Iris pigment epithelial cell (primary cell): Measurements from ENCODE around the gene RPS19.
A peak's percentile ranks its signal among the peaks of the same experiment; 100 is the strongest.
"Not testable (repeated sequence)": the region's sequence is repeated elsewhere in the genome, so short reads cannot be mapped to it uniquely, and the experiment has no call there.

Experiments
- DNase-seq: peaks from one replicate; pipeline ENCODE4 v3.0.0-alpha.2; 2011; ENCODE audit warnings: low read depth

RPS19 gene

DNA sequence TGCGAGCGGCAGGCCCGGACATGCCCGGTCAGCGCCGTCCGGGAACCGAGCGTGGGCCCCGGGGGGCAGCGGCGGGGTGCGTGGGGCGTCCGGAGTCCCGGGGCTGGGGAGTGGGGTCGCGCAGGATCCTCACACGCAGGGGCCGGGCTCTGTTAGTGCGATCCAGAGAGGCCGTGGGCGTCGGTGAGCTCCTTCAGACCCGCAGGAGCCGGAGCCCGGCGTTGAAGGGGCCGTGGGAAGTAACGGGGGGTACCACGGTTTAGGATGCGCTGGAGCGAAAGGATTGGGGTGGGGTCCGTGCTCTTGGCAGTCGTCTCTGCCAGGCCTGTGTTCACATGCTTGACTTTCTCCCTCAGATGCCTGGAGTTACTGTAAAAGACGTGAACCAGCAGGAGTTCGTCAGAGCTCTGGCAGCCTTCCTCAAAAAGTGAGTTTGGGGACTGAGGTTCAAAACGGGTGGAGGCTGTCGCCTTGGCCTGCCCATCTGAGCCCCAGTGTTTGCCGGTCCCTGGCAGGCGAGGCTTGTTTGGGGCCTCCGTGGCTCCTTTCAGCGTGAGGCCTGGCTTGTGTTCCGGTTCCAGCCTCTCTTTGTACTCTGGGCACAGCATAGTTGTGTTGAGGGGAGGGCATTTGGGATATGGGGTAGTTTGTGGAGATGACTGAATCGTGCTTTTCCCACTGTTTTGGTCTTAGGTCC, 512 bp downstream of the RPS19 start:
- no peak for DNase-seq

- no peak for DNase-seq
Observed at GRCh38 chr19:41861116-41861768, 1.2 kb downstream of the RPS19 start.

GRCh38 chr19:41861846-41862245, 1.8 kb downstream of the RPS19 start:
- DNase-seq: no peak

DNA sequence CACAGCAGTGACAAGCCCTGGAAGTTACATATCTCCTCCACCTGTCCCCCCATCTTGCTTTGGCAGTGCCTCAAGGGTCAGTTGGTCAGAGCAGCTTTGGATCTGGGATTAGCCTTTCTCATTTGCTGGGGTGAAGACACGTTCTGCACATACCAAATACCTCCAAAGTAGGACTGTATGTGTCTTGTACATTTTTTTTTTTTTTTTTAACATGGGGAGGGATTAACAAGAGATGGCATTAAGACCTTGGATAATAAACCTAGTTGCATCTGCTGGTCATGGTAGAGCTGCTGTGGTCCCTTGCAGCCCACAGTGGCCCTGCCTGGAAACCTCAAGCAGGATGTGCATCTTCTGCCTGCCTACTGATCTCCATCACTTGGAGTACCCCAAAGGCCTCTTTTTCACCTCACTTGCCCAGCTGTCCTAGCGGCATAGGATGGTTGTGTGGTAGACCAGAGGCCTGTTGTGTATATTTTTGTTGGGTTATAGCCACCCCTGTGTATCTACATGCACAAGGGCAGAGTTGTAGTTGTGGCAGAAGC, 2.5 kb downstream of the RPS19 start:
- no peak for DNase-seq

- no peak for DNase-seq
Observed at GRCh38 chr19:41863209-41863931, 3.3 kb downstream of the RPS19 start.

GRCh38 chr19:41864374-41864773, 4.3 kb downstream of the RPS19 start:
- DNase-seq: no peak

GRCh38 chr19:41866284-41866683, 6.2 kb downstream of the RPS19 start:
- no peak for DNase-seq

DNA sequence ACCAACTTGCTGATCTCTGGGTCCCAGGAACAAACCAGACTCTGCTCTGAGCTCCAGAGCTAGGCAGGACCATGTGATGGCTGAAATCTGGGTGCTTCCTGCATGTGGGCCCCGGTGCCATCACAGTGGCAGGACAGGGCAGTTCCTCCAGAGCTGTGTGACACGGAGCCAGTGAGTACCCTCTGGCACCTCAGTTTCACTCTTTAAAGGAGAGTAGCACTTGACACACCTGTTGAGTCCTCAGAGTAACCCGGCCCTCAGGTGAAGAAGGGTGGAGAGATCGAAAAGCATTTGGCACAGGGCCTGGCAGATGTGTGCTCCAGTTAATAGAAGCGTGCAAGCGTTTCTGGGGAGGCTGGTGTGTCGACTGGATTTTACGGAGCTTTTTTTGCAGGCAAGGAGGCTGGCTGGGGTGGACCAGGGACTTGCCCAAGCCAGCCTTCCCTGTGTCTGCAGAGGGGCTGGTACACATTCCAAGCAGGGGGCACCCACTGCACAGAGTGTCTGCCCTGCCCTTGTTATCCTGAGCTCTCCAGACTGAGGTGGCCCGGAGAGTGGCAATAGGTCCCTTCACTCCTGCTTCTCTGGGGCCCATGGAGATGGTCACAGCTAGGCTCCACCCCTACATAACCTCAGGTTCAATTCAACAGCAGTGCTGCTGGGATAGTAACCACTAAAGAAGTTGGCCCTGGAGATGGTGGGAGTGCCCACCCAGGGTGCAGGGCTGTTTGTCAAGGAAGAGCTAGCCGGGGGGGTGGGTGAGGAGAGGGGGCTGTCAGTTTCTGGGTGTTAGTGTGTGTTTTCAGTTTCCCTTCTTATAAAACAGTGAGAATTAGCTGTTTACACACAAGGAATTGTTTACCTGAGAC, 8.3 kb downstream of the RPS19 start:
- no peak for DNase-seq

GRCh38 chr19:41868989-41869300, 8.9 kb downstream of the RPS19 start:
- no peak for DNase-seq

GRCh38 chr19:41869374-41869955, 9.4 kb downstream of the RPS19 start:
- no peak for DNase-seq

DNA sequence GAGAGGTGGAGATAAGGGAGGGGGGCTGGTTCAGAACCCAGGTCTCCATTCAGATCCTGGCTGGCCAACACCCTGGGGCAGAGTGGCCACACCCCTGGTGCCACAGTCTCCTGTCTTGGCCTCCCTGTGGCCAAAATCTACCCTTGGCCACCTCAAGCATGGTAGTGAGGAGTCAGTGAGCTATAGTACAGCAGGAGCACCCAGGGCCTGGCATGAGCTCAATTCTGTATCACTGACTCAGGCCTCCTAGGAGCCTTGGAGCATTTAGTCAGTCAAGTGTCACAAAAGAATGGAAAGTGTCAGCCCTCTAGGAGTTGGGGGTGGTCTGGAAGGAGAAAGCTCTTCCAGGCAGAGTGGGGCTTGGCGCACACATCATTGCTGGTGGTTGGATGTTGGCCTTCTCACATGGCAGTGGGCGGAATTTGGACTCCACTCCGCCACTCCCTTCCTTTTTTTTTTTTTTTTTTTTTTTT, 10.4 kb downstream of the RPS19 start:
- DNase-seq: peak; percentile 55

GRCh38 chr19:41871573-41872383, 11.7 kb downstream of the RPS19 start:
- no peak for DNase-seq

DNA sequence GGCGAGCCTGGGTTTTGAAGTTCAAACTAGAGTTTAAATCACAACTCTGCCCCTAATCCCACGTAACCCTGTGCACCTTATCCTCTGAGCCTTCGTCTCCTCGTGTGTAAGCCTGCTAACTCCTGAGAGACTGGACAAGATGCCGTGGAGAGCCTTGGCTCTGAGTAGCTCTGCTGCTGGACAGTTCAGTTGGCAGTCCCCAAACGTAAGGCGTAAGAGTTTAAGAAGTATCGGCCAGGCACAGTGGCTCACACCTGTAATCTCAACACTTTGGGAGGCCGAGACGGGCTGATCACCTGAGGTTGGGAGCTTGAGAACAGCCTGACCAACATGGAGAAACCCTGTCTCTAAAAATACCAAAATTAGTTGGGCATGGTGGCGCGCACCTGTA, 12.3 kb downstream of the RPS19 start:
- DNase-seq: no peak

DNA sequence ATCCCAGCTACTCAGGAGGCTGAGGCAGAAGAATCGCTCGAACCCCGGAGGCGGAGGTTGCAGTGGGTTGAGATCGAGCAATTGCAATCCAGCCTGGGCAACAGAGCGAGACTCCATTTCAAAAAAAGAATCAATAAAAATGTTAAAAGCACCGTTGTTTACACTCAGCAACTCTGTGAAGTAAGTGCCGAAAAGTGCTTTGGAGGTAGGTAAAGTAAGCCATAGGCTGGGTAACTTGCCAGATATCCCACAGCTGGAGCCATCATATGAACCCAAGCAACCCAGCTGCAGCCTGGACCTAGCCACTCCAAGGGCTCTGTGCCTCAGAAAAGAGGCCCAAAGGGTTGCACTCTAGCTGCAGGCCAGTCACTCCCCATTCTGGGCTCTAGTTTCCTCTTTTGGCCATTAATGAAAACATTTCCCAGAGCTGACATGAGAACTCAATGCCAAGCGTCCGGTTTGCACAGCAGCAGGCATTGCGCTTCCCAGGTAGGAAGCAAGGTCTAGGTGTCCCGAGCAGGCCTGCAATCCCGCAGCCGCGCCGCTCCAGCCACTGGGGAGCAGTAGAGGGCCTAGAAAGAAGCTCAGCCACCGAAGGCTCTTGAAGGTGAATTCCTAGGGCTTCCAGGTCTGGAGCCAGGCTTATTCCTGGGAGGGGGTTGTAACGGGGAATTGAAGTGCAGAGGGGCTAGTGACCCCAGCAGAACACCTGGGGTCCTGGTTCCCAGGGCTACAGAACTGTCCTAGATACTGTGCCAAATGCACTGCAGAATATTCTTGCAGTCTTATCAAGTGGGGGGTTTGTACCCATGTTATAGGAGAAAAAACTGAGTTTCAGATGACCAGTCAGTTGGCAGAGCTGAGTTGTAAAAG, 13.0 kb downstream of the RPS19 start:
- peak; percentile 70 for DNase-seq

DNA sequence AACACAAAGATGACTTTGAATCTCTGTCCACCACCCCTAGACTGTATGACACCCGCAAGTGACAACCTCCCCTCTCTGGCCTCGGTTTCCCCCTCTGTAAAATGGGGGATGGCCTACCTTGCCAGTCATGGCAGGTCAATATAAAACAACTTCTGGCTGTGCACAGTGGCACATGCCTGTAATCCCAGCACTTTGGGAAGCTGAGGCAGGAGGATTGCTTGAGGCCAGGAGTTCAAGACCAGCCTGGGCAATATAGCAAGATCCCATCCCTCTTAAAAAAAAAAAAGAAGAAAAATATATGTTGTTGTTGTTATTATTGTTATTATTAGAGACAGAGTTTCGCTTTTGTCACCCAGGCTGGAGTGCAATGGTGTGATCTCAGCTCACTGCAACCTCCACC, 15.9 kb downstream of the RPS19 start:
- not testable (repeated sequence) for DNase-seq

GRCh38 chr19:41876847-41877832, 17.1 kb downstream of the RPS19 start, which contains the start of gene CD79A:
CD79A (plus strand) TSS chr19:41877279; CDS start chr19:41877305, 26 bp downstream.
- DNase-seq: no peak

- DNase-seq: no peak
Observed at GRCh38 chr19:41877916-41878905, 18.2 kb downstream of the RPS19 start.
